ENCODE measurements around the gene RTKN2.

RTKN2 gene

DNA sequence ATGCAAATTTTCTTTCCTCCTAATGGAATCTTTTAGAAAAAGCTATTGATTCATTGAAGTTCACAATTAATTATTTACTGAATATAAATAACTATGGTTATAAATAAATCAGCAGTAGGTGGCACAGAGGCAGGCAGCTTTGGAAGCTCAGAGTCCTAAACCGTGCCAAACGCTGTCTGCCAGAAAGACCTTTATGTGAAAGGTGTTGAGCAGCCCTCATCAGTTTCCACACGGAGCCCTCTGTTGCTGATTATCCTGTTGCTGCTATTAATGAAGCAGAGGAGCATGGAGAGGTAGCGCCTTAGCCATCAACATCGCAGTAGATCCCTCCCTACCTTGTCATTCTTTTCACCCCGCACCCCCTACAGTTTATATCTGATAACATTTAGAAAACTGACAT is 51.0 kb downstream of the RTKN2 start:
- Histone ChIP-seq H3K27me3 (replicated peaks; ENCODE audit: control insufficient read depth, insufficient read depth, low read length) (no peaks in the 10 kb centered on the region), H3K36me3 (ENCODE audit: control insufficient read depth, insufficient read depth, low read length) (no peaks in the 10 kb centered on the region), H3K4me3 (replicated peaks; ENCODE audit: low read depth, low read length) (no peak overlapping the region)
- no peak for DNase-seq (ENCODE audit: extremely low read depth, insufficient read length)
- no peak for TF ChIP-seq CTCF (IDR thresholded peaks at IDR 0.05; ENCODE audit: insufficient read depth, low read length, poor library complexity, severe bottlenecking)

DNA sequence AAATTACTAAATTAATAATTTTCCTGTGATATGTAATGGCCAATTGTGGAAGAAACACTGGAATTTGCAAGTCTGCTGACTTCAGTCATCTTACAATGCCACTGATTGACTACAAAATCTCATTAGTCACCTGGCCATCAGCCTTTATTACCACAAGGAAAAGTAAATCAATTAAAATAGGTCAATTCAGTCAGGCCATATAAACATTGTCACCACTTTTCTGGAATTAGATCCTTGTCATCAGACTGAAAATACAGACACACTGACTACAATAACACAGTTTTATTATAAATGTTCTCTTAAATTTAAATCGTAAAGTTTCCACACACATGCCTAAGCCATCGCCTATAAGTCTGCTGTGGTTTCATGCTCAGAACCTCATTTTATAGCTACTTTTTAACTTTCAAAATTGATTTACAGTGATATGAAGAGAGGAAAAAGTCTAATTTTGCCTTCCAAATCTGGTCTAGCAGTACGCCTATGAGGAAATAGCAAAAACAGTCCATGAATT is 54.2 kb downstream of the RTKN2 start:
- H3K27me3 ChIP-seq (replicated peaks; ENCODE audit: control insufficient read depth, insufficient read depth, low read length), result no peaks in the 10 kb centered on the region
- no peak overlapping the region for H3K4me3 ChIP-seq (replicated peaks; ENCODE audit: low read depth, low read length)
- H3K36me3 ChIP-seq (ENCODE audit: control insufficient read depth, insufficient read depth, low read length), result no peaks in the 10 kb centered on the region
- no peak for TF ChIP-seq CTCF (IDR thresholded peaks at IDR 0.05; ENCODE audit: insufficient read depth, low read length, poor library complexity, severe bottlenecking)
- no peak for DNase-seq (ENCODE audit: extremely low read depth, insufficient read length)

DNA sequence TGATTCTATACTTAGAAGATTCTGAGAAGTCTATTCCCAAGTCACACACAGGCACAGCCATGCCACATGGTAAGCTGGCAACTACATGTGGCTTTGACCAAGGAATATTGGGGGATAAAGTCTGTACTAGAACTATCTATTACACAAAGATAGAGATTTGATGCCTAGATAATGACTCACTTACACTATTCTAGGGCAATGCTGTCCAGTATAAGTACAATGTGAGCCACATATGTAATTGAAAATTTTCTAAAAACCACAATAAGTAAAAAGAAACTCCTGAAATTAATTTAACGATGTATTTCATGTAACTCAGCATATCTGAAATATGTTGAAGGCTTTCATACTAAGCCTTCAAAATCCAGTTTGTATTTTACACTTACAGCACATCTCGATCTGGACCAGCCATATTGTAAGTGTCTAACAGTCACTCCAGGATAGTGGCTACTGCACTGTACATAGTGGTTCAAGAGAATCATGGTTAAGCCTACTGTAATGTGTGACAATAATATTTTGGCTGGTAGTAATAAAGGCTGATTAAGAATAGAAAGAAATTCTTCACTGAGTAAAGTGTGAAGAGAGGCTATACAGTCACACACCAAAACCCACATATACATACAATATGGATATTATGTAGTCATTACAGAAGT is 62.8 kb downstream of the RTKN2 start:
- no peak for TF ChIP-seq CTCF (IDR thresholded peaks at IDR 0.05; ENCODE audit: insufficient read depth, low read length, poor library complexity, severe bottlenecking)
- no peak for DNase-seq (ENCODE audit: extremely low read depth, insufficient read length)
- no peak overlapping the region for H3K4me3 ChIP-seq (replicated peaks; ENCODE audit: low read depth, low read length)
- no peaks in the 10 kb centered on the region for H3K27me3 ChIP-seq (replicated peaks; ENCODE audit: control insufficient read depth, insufficient read depth, low read length)
- H3K36me3 ChIP-seq (ENCODE audit: control insufficient read depth, insufficient read depth, low read length), result no peaks in the 10 kb centered on the region

DNA sequence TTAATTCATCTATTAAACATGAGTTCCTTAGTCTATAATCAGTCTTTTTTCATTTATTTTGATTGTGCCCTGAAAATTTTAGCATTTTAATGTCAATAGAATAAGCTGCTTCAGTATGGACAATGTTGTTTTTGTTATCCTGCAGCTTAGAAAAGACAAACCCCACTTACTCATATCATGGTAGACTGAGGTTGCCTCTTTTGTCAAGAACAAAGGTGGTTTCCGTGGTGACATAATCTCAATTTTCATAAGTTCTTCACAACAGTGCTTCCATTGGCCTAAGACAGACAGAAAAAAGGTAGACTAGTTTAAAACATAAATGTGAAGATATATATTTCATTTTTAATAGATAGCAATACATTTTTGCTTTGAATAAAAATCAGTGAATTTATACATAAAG is 69.1 kb downstream of the RTKN2 start:
- H3K4me3 ChIP-seq (replicated peaks; ENCODE audit: low read depth, low read length), result no peak overlapping the region
- H3K36me3 ChIP-seq (ENCODE audit: control insufficient read depth, insufficient read depth, low read length), result no peaks in the 10 kb centered on the region
- peak; percentile 53 for DNase-seq (ENCODE audit: extremely low read depth, insufficient read length)
- no peaks in the 10 kb centered on the region for H3K27me3 ChIP-seq (replicated peaks; ENCODE audit: control insufficient read depth, insufficient read depth, low read length)
- TF ChIP-seq CTCF (IDR thresholded peaks at IDR 0.05; ENCODE audit: insufficient read depth, low read length, poor library complexity, severe bottlenecking), result no peak

DNA sequence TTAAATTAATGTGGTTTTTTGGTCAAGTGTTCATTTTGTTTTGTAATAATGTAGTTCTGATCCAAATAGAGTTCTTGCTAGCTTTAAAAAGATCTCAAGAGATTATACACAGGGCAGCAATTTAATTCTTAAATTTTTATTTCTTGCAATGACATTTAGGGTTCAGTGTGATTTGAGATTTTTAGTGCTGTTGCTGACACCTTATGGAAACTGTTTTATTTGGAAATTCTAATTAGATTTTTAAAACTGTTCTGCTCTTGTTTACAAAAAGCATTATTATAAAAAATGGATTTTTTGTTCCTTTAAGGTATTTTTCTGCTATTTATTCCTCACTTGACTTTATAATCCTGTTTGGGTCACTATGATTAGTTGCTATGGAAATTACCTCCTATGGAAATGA is 72.1 kb downstream of the RTKN2 start:
- Histone ChIP-seq H3K4me3 (replicated peaks; ENCODE audit: low read depth, low read length) (no peak overlapping the region), H3K36me3 (ENCODE audit: control insufficient read depth, insufficient read depth, low read length) (no peaks in the 10 kb centered on the region), H3K27me3 (replicated peaks; ENCODE audit: control insufficient read depth, insufficient read depth, low read length) (no peaks in the 10 kb centered on the region)
- DNase-seq (ENCODE audit: extremely low read depth, insufficient read length), result no peak
- TF ChIP-seq CTCF (IDR thresholded peaks at IDR 0.05; ENCODE audit: insufficient read depth, low read length, poor library complexity, severe bottlenecking), result no peak

DNA sequence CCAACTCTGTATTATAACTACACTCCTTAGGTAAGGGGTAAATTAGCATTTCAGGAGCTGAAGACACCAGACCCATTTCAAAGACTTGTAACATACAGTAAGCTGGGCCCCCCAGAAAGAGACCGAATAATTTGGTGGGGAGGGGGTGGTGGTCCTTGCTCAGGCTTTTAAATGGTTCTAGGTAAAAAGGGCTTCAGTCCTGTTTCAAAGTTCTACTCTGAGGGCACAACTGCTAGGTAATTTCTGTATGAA is 73.0 kb downstream of the RTKN2 start:
- Histone ChIP-seq H3K27me3 (replicated peaks; ENCODE audit: control insufficient read depth, insufficient read depth, low read length) (no peaks in the 10 kb centered on the region), H3K36me3 (ENCODE audit: control insufficient read depth, insufficient read depth, low read length) (no peaks in the 10 kb centered on the region), H3K4me3 (replicated peaks; ENCODE audit: low read depth, low read length) (no peak overlapping the region)
- TF ChIP-seq CTCF (IDR thresholded peaks at IDR 0.05; ENCODE audit: insufficient read depth, low read length, poor library complexity, severe bottlenecking), result no peak
- DNase-seq (ENCODE audit: extremely low read depth, insufficient read length), result no peak

Measured in GM06990 (cell line).